Endothelial cell of hepatic sinusoid (primary cell): Measurements from ENCODE around the gene TMSB10.
"Not testable (repeated sequence)": the region's sequence is repeated elsewhere in the genome, so short reads cannot be mapped to it uniquely, and the experiment has no call there.

Experiments used
- in situ Hi-C: cut with HindIII; loops from 2 replicates; pipeline ENCODE4 v1.10.0; 2017; ENCODE audit warnings: low sequenced_read_pairs

Gene TMSB10

DNA sequence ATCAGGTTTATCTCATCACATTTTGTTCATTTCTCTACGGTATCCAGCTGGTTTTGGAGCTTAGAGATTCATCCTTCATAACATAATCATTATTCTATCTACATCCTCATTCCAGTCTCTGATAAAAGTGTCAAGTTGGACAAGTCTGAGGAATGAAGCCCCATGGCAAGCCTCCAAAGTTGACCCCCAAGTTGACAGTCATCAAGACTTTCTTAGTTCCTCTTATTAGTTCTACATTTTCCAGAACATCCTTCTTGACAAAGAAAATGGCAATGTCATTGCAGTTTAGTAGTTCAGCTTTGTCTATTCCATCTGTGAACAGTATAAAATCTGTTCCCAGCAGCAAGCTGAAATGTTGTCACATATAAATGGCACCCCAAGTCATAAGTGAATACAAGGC is 4.5 kb upstream of the TMSB10 start:
- in situ Hi-C loops = loop anchor here (5.0 to 10.0 kb wide), 3 partner anchors 74 to 116 kb away; partner anchors contain the start of gene KCMF1

GRCh38 chr2:84901593-84902120 is 3.8 kb upstream of the TMSB10 start:
- in situ Hi-C loops = loop anchor here (5.0 to 10.0 kb wide), 3 partner anchors 73 to 117 kb away; partner anchors contain the start of gene KCMF1

GRCh38 chr2:84902526-84902925 is 2.9 kb upstream of the TMSB10 start:
- in situ Hi-C loops = loop anchor here (5.0 to 10.0 kb wide), 3 partner anchors 72 to 118 kb away; partner anchors contain the start of gene KCMF1

- in situ Hi-C loops = loop anchor here (5.0 to 10.0 kb wide), 3 partner anchors 71 to 119 kb away; partner anchors contain the start of gene KCMF1
Observed at GRCh38 chr2:84904151-84904550, 1.3 kb upstream of the TMSB10 start.

- in situ Hi-C loops = loop anchor here (5.0 to 10.0 kb wide), 3 partner anchors 70 to 120 kb away; partner anchors contain the start of gene KCMF1
Observed at GRCh38 chr2:84904717-84905174, 710 bp upstream of the TMSB10 start.

GRCh38 chr2:84906108-84906899 is 848 bp downstream of the TMSB10 start:
- in situ Hi-C loops = loop anchor here (10.0 kb wide), 2 partner anchors 68 to 122 kb away; partner anchors contain the start of gene KCMF1

- in situ Hi-C loops = loop anchor here (10.0 kb wide), 2 partner anchors 68 to 122 kb away; partner anchors contain the start of gene KCMF1
Observed at GRCh38 chr2:84906900-84907714, 1.7 kb downstream of the TMSB10 start.

DNA sequence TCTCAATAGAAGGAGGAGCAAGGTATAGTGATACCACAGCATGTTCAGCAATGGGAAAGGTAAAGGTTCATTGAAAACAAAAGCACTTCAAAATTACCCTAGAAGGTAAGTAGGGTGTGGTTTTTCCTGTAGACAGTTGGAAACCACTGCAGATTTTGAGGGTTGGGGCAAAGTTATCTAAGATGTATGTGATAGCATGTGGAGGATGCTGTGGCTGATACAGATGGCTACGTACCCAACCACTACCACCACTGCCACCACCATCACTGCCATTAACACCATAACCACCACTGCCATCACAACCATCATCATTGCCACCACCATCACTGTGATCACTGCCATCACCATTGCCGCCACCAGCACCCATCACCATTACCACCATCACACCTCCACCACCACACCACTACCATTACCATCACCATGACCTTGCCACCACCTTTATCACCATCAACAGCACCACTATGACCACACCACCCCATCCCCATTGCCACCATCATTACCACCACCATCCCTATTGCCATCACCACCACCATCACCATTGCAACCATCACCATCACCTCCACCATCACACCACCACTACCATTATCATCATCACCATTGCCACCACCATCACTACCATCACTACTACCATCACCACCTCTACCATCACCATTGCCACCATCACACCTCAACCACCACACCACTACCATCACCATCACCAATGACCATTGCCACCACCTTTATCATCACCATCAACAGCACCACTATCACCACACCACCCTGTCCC is 3.7 kb downstream of the TMSB10 start:
- in situ Hi-C loops = loop anchor here (10.0 kb wide), 2 partner anchors 66 to 124 kb away; partner anchors contain the start of gene KCMF1

- in situ Hi-C loops = no loop called here
Observed at GRCh38 chr2:84911135-84911678, 5.8 kb downstream of the TMSB10 start.

GRCh38 chr2:84912984-84913383 is 7.5 kb downstream of the TMSB10 start:
- in situ Hi-C loops = no loop called here

- in situ Hi-C loops = no loop called here
Observed at GRCh38 chr2:84914334-84914733, 8.9 kb downstream of the TMSB10 start.

GRCh38 chr2:84915675-84916074 is 10.2 kb downstream of the TMSB10 start:
- in situ Hi-C loops = not testable (repeated sequence)

DNA sequence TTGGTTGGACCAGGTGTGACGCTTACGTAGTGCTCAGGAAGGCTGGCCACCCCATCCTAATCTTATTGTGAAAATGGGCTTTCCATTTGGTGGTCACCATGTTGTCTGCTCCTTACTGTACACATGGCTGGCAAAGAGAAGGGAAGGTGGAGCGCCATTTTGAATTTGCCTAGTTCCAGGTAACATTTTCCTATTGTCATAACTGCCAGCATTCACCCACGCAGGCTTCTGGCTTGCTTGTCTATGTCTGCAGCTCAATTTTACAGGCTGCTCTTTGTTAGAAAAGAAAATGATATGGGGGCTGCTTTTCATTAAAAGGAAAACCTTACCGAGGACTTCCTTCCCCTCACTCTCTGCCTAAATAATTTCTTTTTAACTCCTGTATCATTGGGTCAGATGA is 12.4 kb downstream of the TMSB10 start:
- in situ Hi-C loops = not testable (repeated sequence)

DNA sequence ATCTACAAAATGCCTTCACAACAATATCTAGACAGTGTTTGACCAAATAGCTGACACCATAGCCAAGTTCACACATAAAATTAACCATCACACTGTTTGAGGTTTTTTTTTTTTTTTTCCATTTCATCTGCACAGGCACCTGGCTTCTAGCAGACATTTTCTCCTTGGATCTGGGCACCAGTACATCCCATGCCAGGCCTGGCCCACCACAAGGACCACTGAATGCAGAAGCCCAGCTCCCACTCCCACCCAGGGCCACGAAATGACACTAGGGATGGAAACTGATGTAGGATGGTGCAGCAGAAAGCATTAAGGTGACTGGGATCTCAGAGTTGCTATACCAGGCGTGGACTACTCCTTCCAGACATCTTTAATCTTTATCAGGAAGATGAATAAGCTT is 13.0 kb downstream of the TMSB10 start:
- in situ Hi-C loops = no loop called here

- in situ Hi-C loops = no loop called here
Observed at GRCh38 chr2:84919885-84920580, 14.6 kb downstream of the TMSB10 start.

DNA sequence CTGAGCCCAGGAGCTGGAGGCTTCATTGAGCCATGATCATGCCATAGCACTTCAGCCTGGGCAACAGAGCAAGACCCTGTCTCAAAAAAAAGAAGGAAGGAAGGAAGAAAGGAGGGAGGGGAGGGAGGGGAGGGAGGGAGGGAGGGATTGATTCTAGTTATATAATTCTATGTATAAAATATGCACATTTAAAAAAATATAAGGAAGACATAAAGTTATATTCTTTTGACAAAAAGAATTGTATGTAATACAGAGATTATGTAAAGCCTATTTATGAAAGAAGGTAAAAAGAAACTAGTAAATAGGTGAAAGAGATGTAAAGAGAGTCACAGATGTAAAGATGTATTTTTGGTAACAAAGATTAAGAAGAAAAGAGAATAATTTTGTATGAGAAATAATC is 17.6 kb downstream of the TMSB10 start:
- in situ Hi-C loops = no loop called here

GRCh38 chr2:84924173-84925106 is 19.0 kb downstream of the TMSB10 start:
- in situ Hi-C loops = loop anchor here (5.0 kb wide), 1 partner anchor 53 kb away; no protein-coding TSS in a partner anchor

DNA sequence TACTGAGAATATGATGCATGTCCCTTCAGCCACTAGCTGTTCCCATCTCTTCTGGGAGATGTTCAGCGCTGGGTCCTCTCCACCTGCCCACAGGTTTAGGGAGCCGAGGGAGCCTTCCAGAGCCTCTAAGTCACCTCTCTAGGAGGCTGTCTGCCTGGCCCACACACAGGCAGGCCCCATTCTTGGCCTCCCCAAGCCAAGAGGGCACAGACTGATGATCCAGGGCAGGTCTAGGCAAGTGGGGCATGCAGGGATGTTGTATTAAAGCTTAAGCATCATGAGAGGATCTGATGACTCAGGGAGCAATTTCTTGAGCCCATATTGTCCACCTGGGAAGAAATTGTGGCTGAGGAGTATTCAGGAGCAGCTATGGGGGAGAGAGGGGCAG is 19.9 kb downstream of the TMSB10 start:
- in situ Hi-C loops = loop anchor here (5.0 kb wide), 1 partner anchor 52 kb away; no protein-coding TSS in a partner anchor
